ENCODE results near the gene MIXL1. TPM values are rescaled to one million over a fixed set of nuclear protein-coding genes. Genes with fewer than 3 reads are reported as not detected.
"Not testable (repeated sequence)": the region's sequence is repeated elsewhere in the genome, so short reads cannot be mapped to it uniquely, and the experiment has no call there.

The MIXL1 gene
- total RNA-seq, 1 experiment from 2014 or later, result not detected

GRCh38 chr1:226248796-226249195 lies 25.3 kb downstream of the MIXL1 start:
- Histone ChIP-seq H3K9ac (ENCODE audit: low read length) (no peak overlapping the region), H2AFZ (ENCODE audit: low read depth, low read length, poor library complexity, severe bottlenecking) (no peak overlapping the region), H3K79me2 (ENCODE audit: insufficient read depth, low read length) (no peaks in the 10 kb centered on the region), H3K36me3 (ENCODE audit: control insufficient read depth in 1 of 2, insufficient read depth in 2 of 2, low read length in 2 of 2) (peaks cover 0 to 2% of the 10 kb centered on the region in 2 experiments; a peak in 1 of 4 replicates), H4K20me1 (ENCODE audit: insufficient read depth) (no peaks in the 10 kb centered on the region), H3K27me3 (ENCODE audit: insufficient read depth, low read length) (no peaks in the 10 kb centered on the region), H3K9me3 (ENCODE audit: control insufficient read depth in 1 of 2, insufficient read depth in 1 of 2, low read depth in 1 of 2, low read length in 2 of 2) (no peaks in the 10 kb centered on the region), H3K4me2 (ENCODE audit: low read length) (no peak overlapping the region), H3K9me2 (ENCODE audit: insufficient read depth) (no peaks in the 10 kb centered on the region), H3K4me3 (replicated peaks in 1 of 2; ENCODE audit: low read depth in 1 of 2, low read length in 2 of 2) (no peak overlapping the region), H3K4me1 (ENCODE audit: control insufficient read depth in 1 of 2, insufficient read depth in 2 of 2, low read length in 2 of 2) (no peaks in the 10 kb centered on the region), H3K27ac (ENCODE audit: low read depth, low read length) (no peak overlapping the region)
- intact Hi-C loops (cut with micrococcal nuclease), result no loop called here
- no TSS peak for BruUV-seq (replicated peaks)
- TF ChIP-seq POLR2A (IDR thresholded peaks at IDR 0.05; ENCODE audit: borderline replicate concordance, extremely low read depth, insufficient read depth, insufficient read length), result no peak
- TF ChIP-seq ATF3 (IDR thresholded peaks at IDR 0.05), result no peak
- no peak for TF ChIP-seq ZFX (IDR thresholded peaks at IDR 0.05)
- TF ChIP-seq YY1 (IDR thresholded peaks at IDR 0.05; ENCODE audit: extremely low read depth, insufficient replicate concordance, low read depth, low read length), result no peak
- TF ChIP-seq TCF7L2 (IDR thresholded peaks at IDR 0.05; ENCODE audit: borderline replicate concordance, extremely low read depth, insufficient read depth, insufficient read length), result no peak
- CTCF ChIA-PET, result no interaction called here
- DNase-seq (ENCODE audit: low read depth, low spot score), result no peak
- ATAC-seq, result no peak
- POLR2A ChIA-PET, result no interaction called here
- RAD21 ChIA-PET (ENCODE audit: low non-redundant PET in 1 of 2, low total read pairs in 2 of 2, uncharacterized antibody in 2 of 2, unreplicated experiment in 2 of 2), result no interaction called here

DNA sequence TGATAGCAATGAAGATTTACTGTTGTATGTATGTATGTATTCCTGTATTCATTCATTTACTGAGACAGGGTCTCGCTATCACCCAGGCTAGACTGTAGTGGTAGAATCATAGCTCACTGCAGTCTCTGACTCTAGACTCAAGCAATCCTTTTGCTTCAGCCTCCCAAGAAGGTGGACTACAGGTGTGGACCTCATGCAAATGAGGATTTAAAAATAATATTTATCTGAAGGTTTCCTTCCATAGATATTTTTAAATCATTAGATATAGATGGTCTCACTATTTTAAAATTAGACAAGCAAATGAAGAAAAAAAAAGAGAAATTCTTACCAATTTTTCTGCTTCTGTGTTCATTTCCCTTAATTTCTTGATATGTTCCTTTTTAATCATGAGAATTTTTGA lies 27.0 kb downstream of the MIXL1 start:
- intact Hi-C loops (cut with micrococcal nuclease), result no loop called here
- no peak overlapping the region for H3K4me3 ChIP-seq (replicated peaks in 1 of 2; ENCODE audit: low read depth in 1 of 2, low read length in 2 of 2)
- no peaks in the 10 kb centered on the region for H3K4me1 ChIP-seq (ENCODE audit: control insufficient read depth in 1 of 2, insufficient read depth in 2 of 2, low read length in 2 of 2)
- no peaks in the 10 kb centered on the region for H3K9me2 ChIP-seq (ENCODE audit: insufficient read depth)
- no peaks in the 10 kb centered on the region for H4K20me1 ChIP-seq (ENCODE audit: insufficient read depth)
- ChIA-PET POLR2A (no interaction called here), CTCF (no interaction called here), RAD21 (ENCODE audit: low non-redundant PET in 1 of 2, low total read pairs in 2 of 2, uncharacterized antibody in 2 of 2, unreplicated experiment in 2 of 2) (no interaction called here)
- no peak overlapping the region for H3K9ac ChIP-seq (ENCODE audit: low read length)
- H3K79me2 ChIP-seq (ENCODE audit: insufficient read depth, low read length), result no peaks in the 10 kb centered on the region
- no peak overlapping the region for H3K4me2 ChIP-seq (ENCODE audit: low read length)
- no peaks in the 10 kb centered on the region for H3K9me3 ChIP-seq (ENCODE audit: control insufficient read depth in 1 of 2, insufficient read depth in 1 of 2, low read depth in 1 of 2, low read length in 2 of 2)
- no peak overlapping the region for H2AFZ ChIP-seq (ENCODE audit: low read depth, low read length, poor library complexity, severe bottlenecking)
- ATAC-seq, result no peak
- BruUV-seq (replicated peaks), result no TSS peak
- H3K27me3 ChIP-seq (ENCODE audit: insufficient read depth, low read length), result no peaks in the 10 kb centered on the region
- H3K36me3 ChIP-seq (ENCODE audit: control insufficient read depth in 1 of 2, insufficient read depth in 2 of 2, low read length in 2 of 2), result peaks cover 0 to 2% of the 10 kb centered on the region in 2 experiments; a peak in 1 of 4 replicates
- DNase-seq (ENCODE audit: low read depth, low spot score), result no peak
- H3K27ac ChIP-seq (ENCODE audit: low read depth, low read length), result no peak overlapping the region
- no peak for TF ChIP-seq EZH2phosphoT487 (IDR thresholded peaks at IDR 0.05; ENCODE audit: borderline replicate concordance)
- no peak for TF ChIP-seq ATF3 (IDR thresholded peaks at IDR 0.05)
- no peak for TF ChIP-seq ZNF274 (IDR thresholded peaks at IDR 0.05; ENCODE audit: low read depth, low read length)
- TF ChIP-seq ELF1 (IDR thresholded peaks at IDR 0.05; ENCODE audit: borderline replicate concordance, low read depth), result no peak
- TF ChIP-seq SP1 (IDR thresholded peaks at IDR 0.05; ENCODE audit: low read depth), result no peak
- no peak for TF ChIP-seq REST (IDR thresholded peaks at IDR 0.05; ENCODE audit: low read depth)

- H3K9ac ChIP-seq (ENCODE audit: low read length); POLR2A ChIA-PET; CTCF ChIA-PET; DNase-seq (ENCODE audit: low read depth, low spot score); H3K27ac ChIP-seq (ENCODE audit: low read depth, low read length); H3K9me3 ChIP-seq (ENCODE audit: control insufficient read depth in 1 of 2, insufficient read depth in 1 of 2, low read depth in 1 of 2, low read length in 2 of 2); ATAC-seq; H3K4me2 ChIP-seq (ENCODE audit: low read length); RAD21 ChIA-PET (ENCODE audit: low non-redundant PET in 1 of 2, low total read pairs in 2 of 2, uncharacterized antibody in 2 of 2, unreplicated experiment in 2 of 2); H3K79me2 ChIP-seq (ENCODE audit: insufficient read depth, low read length); intact Hi-C loops (cut with micrococcal nuclease); H3K9me2 ChIP-seq (ENCODE audit: insufficient read depth); H3K36me3 ChIP-seq (ENCODE audit: control insufficient read depth in 1 of 2, insufficient read depth in 2 of 2, low read length in 2 of 2); H3K27me3 ChIP-seq (ENCODE audit: insufficient read depth, low read length); H4K20me1 ChIP-seq (ENCODE audit: insufficient read depth); BruUV-seq (replicated peaks); H3K4me3 ChIP-seq (replicated peaks in 1 of 2; ENCODE audit: low read depth in 1 of 2, low read length in 2 of 2); H2AFZ ChIP-seq (ENCODE audit: low read depth, low read length, poor library complexity, severe bottlenecking); H3K4me1 ChIP-seq (ENCODE audit: control insufficient read depth in 1 of 2, insufficient read depth in 2 of 2, low read length in 2 of 2): not testable (repeated sequence)
These were observed 29.4 kb downstream of the MIXL1 start for GRCh38 chr1:226252841-226253240.

Data from HCT116 (cell line).